ENCODE measurements around the gene TBCD. TPM values are rescaled to one million over a fixed set of nuclear protein-coding genes. Genes with fewer than 3 reads are reported as not detected.

The TBCD gene
- total RNA-seq, 1 donor from 2014 or later, result 84.8 TPM

GRCh38 chr17:82789051-82789592, 37.3 kb downstream of the TBCD start:
- no peak for DNase-seq
- intact Hi-C loops (cut with DNase I), result loop anchor here (10.0 kb wide), 1 partner anchor 126 kb away; no protein-coding TSS in a partner anchor
- ATAC-seq, result peak in 1 of 2 donors; percentile 9
- no peaks in the 10 kb centered on the region for H3K27me3 ChIP-seq (ENCODE audit: low read depth)
- peaks cover 9% of the 10 kb centered on the region for H3K36me3 ChIP-seq
- H3K4me3 ChIP-seq, result no peak overlapping the region
- no peaks in the 10 kb centered on the region for H3K4me1 ChIP-seq
- no peaks in the 10 kb centered on the region for H3K9me3 ChIP-seq
- no peak overlapping the region for H3K27ac ChIP-seq
- no peak for TF ChIP-seq CTCF (IDR thresholded peaks at IDR 0.05)

GRCh38 chr17:82789806-82790205, 37.9 kb downstream of the TBCD start:
- intact Hi-C loops (cut with DNase I), result loop anchor here (10.0 kb wide), 1 partner anchor 125 kb away; no protein-coding TSS in a partner anchor
- no peak overlapping the region for H3K27ac ChIP-seq
- H3K4me1 ChIP-seq, result no peaks in the 10 kb centered on the region
- H3K9me3 ChIP-seq, result no peaks in the 10 kb centered on the region
- no peak for TF ChIP-seq CTCF (IDR thresholded peaks at IDR 0.05)
- DNase-seq (no peak), ATAC-seq (no peak)
- no peak overlapping the region for H3K4me3 ChIP-seq
- no peaks in the 10 kb centered on the region for H3K27me3 ChIP-seq (ENCODE audit: low read depth)
- H3K36me3 ChIP-seq, result peaks cover 4% of the 10 kb centered on the region

- Histone ChIP-seq H3K27ac (no peak overlapping the region), H3K9me3 (no peaks in the 10 kb centered on the region), H3K4me1 (peaks cover 2% of the 10 kb centered on the region), H3K36me3 (peaks cover 4% of the 10 kb centered on the region), H3K4me3 (no peak overlapping the region), H3K27me3 (ENCODE audit: low read depth) (no peaks in the 10 kb centered on the region)
- no peak for ATAC-seq
- intact Hi-C loops (cut with DNase I), result no loop called here
- no peak for TF ChIP-seq CTCF (IDR thresholded peaks at IDR 0.05)
- no peak for DNase-seq
Observed at GRCh38 chr17:82790391-82790790, 38.5 kb downstream of the TBCD start.

- Histone ChIP-seq H3K27me3 (ENCODE audit: low read depth) (no peaks in the 10 kb centered on the region), H3K36me3 (peaks cover 7% of the 10 kb centered on the region), H3K4me1 (peaks cover 10% of the 10 kb centered on the region), H3K27ac (no peak overlapping the region), H3K9me3 (no peaks in the 10 kb centered on the region), H3K4me3 (no peak overlapping the region)
- TF ChIP-seq CTCF (IDR thresholded peaks at IDR 0.05), result no peak
- DNase-seq, result no peak
- no peak for ATAC-seq
- intact Hi-C loops (cut with DNase I), result no loop called here
Observed at GRCh38 chr17:82791532-82791931, 39.7 kb downstream of the TBCD start.

GRCh38 chr17:82793974-82794630, 42.2 kb downstream of the TBCD start:
- Histone ChIP-seq H3K27ac (no peak overlapping the region), H3K36me3 (peaks cover 19% of the 10 kb centered on the region), H3K27me3 (ENCODE audit: low read depth) (no peaks in the 10 kb centered on the region), H3K4me1 (peaks cover 10% of the 10 kb centered on the region), H3K4me3 (no peak overlapping the region), H3K9me3 (no peaks in the 10 kb centered on the region)
- intact Hi-C loops (cut with DNase I), result no loop called here
- DNase-seq, result no peak
- no peak for TF ChIP-seq CTCF (IDR thresholded peaks at IDR 0.05)
- no peak for ATAC-seq

All from lower lobe of right lung (tissue), 2 donors.